Measurements from ENCODE around the gene IMPA2. TPM values are rescaled to one million over a fixed set of nuclear protein-coding genes. Genes with fewer than 3 reads are reported as not detected.

IMPA2 gene
- polyA plus RNA-seq, 1 experiment = 12.8 TPM

DNA sequence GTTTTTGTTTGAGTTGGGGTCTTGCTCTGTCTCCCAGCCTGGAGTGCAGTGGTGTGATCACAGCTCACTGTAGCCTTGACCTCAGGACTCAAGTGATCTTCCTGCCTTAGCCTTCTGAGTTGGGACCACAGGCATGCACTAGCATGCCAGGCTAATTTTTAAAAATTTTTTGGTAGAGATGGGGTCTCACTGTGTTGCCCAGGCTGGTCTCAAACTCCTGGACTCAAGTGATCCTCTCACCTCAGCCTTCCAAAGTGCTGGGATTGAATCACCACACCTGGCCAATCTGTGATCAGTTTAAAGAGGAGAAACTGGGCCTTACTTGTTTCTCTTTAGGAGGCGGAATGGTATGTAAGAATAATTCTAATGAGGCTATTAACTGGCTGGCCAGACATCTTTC lies 49.9 kb downstream of the IMPA2 start:
- TF ChIP-seq, protein P1, sequence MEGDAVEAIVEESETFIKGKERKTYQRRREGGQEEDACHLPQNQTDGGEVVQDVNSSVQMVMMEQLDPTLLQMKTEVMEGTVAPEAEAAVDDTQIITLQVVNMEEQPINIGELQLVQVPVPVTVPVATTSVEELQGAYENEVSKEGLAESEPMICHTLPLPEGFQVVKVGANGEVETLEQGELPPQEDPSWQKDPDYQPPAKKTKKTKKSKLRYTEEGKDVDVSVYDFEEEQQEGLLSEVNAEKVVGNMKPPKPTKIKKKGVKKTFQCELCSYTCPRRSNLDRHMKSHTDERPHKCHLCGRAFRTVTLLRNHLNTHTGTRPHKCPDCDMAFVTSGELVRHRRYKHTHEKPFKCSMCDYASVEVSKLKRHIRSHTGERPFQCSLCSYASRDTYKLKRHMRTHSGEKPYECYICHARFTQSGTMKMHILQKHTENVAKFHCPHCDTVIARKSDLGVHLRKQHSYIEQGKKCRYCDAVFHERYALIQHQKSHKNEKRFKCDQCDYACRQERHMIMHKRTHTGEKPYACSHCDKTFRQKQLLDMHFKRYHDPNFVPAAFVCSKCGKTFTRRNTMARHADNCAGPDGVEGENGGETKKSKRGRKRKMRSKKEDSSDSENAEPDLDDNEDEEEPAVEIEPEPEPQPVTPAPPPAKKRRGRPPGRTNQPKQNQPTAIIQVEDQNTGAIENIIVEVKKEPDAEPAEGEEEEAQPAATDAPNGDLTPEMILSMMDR (IDR thresholded peaks at IDR 0.05; ENCODE audit: low read depth, low read length) = no peak
- H3K27me3 ChIP-seq (ENCODE audit: control insufficient read depth, insufficient read depth, low read length) = no peaks in the 10 kb centered on the region
- no peak overlapping the region for H3K27ac ChIP-seq (ENCODE audit: low read depth, low read length)
- ChIA-PET POLR2A (no interaction called here), CTCF (interaction anchor here (3.0 to 4.9 kb wide), 2 partner anchors 8 to 94 kb away, joined by 16 to 21 read pairs; no protein-coding TSS in a partner anchor)
- DNase-seq (ENCODE audit: low read depth, low spot score) = no peak
- no peaks in the 10 kb centered on the region; the same call in 1 of the 2 replicates for H3K9me3 ChIP-seq (ENCODE audit: control insufficient read depth, insufficient read depth, low read length)
- no peak overlapping the region for H3K4me3 ChIP-seq (ENCODE audit: low read depth, low read length)

DNA sequence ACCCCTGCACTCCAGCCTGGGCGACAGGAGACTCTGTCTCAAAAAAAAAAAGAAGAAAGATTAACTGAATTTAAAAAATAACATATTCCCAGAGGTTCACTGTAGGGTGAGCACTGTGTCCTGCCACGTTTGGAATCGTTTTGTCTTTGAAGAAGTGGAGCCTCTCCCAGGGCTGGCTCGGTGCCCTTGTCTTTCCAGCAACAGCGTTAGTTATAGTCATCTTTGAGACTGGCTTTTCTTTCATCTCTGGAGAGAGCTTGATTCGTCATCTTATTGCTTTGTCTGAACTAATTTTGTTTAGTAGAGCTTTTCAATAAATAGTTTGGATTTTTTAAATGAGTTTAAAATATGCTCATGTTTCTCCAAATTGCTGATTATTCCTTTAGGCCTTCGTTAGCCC lies 50.5 kb downstream of the IMPA2 start:
- H3K27ac ChIP-seq (ENCODE audit: low read depth, low read length) = no peak overlapping the region
- ChIA-PET CTCF (interaction anchor here (0.6 to 4.9 kb wide), 6 partner anchors 68 to 880 kb away, joined by 3 to 21 read pairs (median 3); no protein-coding TSS in a partner anchor), POLR2A (no interaction called here)
- peak; percentile 37 for DNase-seq (ENCODE audit: low read depth, low spot score)
- no peaks in the 10 kb centered on the region; the same call in 1 of the 2 replicates for H3K9me3 ChIP-seq (ENCODE audit: control insufficient read depth, insufficient read depth, low read length)
- TF ChIP-seq, protein P1 (IDR thresholded peaks at IDR 0.05; ENCODE audit: low read depth, low read length) = no peak
- no peaks in the 10 kb centered on the region for H3K27me3 ChIP-seq (ENCODE audit: control insufficient read depth, insufficient read depth, low read length)
- H3K4me3 ChIP-seq (ENCODE audit: low read depth, low read length) = no peak overlapping the region

DNA sequence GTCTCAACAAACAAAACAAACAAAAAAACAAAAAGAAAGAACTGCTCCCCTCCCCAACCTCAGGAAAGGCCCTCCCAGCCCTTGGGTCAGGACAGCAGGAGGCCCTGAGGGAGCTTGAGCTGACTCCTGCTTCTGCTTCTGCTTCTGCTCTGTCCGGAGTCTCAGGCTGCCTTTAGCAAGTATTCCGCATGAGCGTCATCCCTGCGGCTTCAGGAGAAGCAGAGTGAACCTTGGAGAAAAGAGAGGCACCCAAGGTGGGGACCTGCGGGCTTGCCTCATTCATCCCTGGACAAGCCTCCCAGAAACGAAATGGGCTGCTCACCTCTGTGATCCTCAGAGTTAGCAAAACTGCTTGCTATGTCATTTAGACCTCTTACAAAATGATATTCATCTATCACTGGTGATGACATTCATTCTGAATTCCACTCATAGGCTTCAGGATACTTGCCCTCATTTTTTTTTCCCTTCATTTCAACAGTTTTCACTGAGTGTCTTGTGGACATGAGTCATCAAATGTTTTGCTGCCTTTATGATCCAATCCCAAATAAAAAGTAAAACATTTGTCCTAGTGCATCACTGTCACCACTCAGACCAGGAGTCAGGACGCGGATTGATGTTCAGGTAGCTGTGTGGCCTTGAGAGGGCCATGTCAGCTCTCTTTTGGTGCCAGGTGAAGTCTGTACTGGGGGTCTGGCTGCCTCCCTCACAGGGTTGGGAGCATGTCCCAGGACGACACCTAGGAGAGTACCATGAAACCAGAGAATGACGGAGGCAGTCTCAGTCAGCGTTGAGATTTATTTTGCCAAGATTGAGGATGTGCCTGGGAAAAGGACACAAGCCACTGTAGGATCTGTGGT lies 51.7 kb downstream of the IMPA2 start:
- Histone ChIP-seq H3K4me3 (ENCODE audit: low read depth, low read length) (no peak overlapping the region), H3K27ac (ENCODE audit: low read depth, low read length) (peak overlapping the region; percentile 3), H3K9me3 (ENCODE audit: control insufficient read depth, insufficient read depth, low read length) (no peaks in the 10 kb centered on the region; the same call in 1 of the 2 replicates), H3K27me3 (ENCODE audit: control insufficient read depth, insufficient read depth, low read length) (no peaks in the 10 kb centered on the region)
- POLR2A ChIA-PET = interaction anchor here (0.6 kb wide), 1 partner anchor 72 kb away, joined by 4 read pairs; no protein-coding TSS in a partner anchor
- no peak for DNase-seq (ENCODE audit: low read depth, low spot score)
- TF ChIP-seq, protein P1 (IDR thresholded peaks at IDR 0.05; ENCODE audit: low read depth, low read length) = no peak
- CTCF ChIA-PET = interaction anchor here (0.8 to 4.9 kb wide), 5 partner anchors 38 to 378 kb away, joined by 4 to 21 read pairs (median 4); no protein-coding TSS in a partner anchor

DNA sequence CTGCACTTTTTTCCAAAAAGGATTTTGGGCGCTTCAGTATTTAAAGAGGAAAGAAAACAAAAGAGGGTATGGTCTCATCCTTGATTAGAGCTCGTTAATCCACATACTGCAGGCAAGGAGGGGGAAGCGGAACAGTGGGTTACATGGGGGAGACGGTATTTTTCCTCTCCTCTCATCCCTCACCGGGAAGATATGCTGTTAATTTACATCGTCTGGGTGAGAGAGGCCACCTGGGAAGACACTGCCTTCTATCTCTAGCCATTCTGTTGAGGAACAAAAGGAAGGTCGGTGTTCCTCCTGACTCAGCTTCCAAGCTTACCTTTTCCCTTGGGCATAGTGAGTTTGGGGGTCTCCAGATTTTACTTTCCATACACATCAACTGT lies 52.3 kb downstream of the IMPA2 start:
- ChIA-PET CTCF (interaction anchor here (0.8 to 4.9 kb wide), 4 partner anchors 38 to 378 kb away, joined by 4 to 21 read pairs (median 6); no protein-coding TSS in a partner anchor), POLR2A (interaction anchor here (0.6 kb wide), 1 partner anchor 72 kb away, joined by 4 read pairs; no protein-coding TSS in a partner anchor)
- Histone ChIP-seq H3K27ac (ENCODE audit: low read depth, low read length) (no peak overlapping the region), H3K4me3 (ENCODE audit: low read depth, low read length) (no peak overlapping the region), H3K9me3 (ENCODE audit: control insufficient read depth, insufficient read depth, low read length) (no peaks in the 10 kb centered on the region; the same call in 1 of the 2 replicates), H3K27me3 (ENCODE audit: control insufficient read depth, insufficient read depth, low read length) (no peaks in the 10 kb centered on the region)
- TF ChIP-seq, protein P1 (IDR thresholded peaks at IDR 0.05; ENCODE audit: low read depth, low read length) = no peak
- no peak for DNase-seq (ENCODE audit: low read depth, low spot score)

Measured in AG04450 (cell line).